NT2/D1 (cell line): Measurements from ENCODE around the gene ZNHIT1.

Source experiments
- DNase-seq: peaks from one replicate; pipeline ENCODE4 v3.0.0-alpha.2; 2011; ENCODE audit warnings: low read depth, low spot score
- H3K27me3 ChIP-seq: 2 replicates; pipeline ENCODE4 v1.6.0; 2011; ENCODE audit warnings: mild to moderate bottlenecking; ENCODE audit not compliant: insufficient read length, insufficient read depth
- H3K36me3 ChIP-seq: 2 replicates; pipeline ENCODE4 v1.6.1; 2011; ENCODE audit warnings: mild to moderate bottlenecking, low read length, mixed read lengths; ENCODE audit not compliant: insufficient read depth, insufficient read length
- H3K4me1 ChIP-seq: 2 replicates; pipeline ENCODE4 v1.5.1; 2011; ENCODE audit not compliant: insufficient read depth, insufficient read length
- H3K4me3 ChIP-seq: 2 replicates; pipeline ENCODE4 v1.5.1; 2011; ENCODE audit warnings: low read depth; ENCODE audit not compliant: insufficient read length
- H3K9ac ChIP-seq: 2 replicates; pipeline ENCODE4 v1.6.0; 2011; ENCODE audit warnings: low read depth; ENCODE audit not compliant: insufficient read length
- H3K9me3 ChIP-seq: 2 replicates; pipeline ENCODE4 v1.5.1; 2011; ENCODE audit warnings: mild to moderate bottlenecking, low read length; ENCODE audit not compliant: insufficient read depth
- SUZ12 ChIP-seq: IDR thresholded peaks from 2 replicates; pipeline ENCODE4 v1.6.1; 2011; ENCODE audit not compliant: insufficient read length, insufficient read depth; ENCODE audit errors: extremely low read depth
- YY1 ChIP-seq: IDR thresholded peaks from 2 replicates; pipeline ENCODE4 v1.6.1; 2011; ENCODE audit not compliant: insufficient read length, insufficient read depth
- ZNF274 ChIP-seq: IDR thresholded peaks from 2 replicates; pipeline ENCODE4 v1.6.1; 2011; ENCODE audit warnings: mild to moderate bottlenecking, low read depth, low read length

ZNHIT1 gene

DNA sequence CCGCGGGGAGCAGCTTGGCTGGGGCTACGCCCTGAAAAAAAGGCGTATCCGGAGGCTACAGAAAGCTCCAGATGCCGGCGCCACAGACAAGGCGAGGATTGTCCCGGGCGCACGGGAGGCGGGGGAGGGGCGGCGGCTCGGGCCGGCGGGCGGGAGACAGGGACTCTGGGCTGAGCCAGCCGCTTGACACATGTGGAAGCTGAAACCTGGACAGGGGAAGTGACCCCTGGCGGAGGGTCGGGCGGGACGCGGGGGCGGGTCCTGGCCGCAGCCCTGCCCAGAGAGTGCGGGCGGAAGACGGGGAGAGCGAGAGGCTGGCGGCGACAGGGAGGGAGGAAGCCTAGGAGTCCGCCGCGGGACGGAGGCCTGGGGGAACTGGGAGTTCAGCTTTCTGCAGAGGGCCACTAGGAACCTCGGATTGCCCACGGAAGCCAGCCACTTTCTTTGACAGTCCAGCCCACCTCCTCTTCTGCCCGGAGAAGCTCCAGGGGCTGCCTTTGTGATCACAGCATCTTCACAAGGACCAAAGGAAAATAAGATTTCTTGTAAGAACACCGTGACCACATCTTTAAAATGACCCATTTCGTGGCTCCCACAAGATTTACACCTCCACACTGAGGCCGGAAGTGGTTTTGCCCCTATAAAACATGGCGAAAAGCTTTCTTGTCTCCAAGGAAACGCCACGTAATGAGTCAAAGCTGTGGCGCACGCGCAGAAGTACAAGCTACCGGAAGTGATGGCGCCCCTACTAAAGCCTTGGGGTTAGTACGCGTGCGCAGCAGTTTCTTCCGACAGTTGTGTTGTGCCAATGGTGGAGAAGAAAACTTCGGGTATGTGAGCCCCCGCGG is at the start of gene ZNHIT1, which contains the start of gene PLOD3:
ZNHIT1 (plus strand) TSS at position 778 of the 848 bp plus-strand sequence; CDS start at position 809, 31 bp downstream.
PLOD3 (minus strand) TSS at position 194 of the 848 bp plus-strand sequence. CDS start 307 bp downstream, outside the sequence.
- H3K4me3 ChIP-seq, result peak within 1 kb of the TSS; percentile 78
- peak within 1 kb of the TSS; percentile 90 for H3K9ac ChIP-seq
- H3K4me1 ChIP-seq, result peaks cover 9% of the 10 kb centered on the region
- peaks cover 41% of the 10 kb centered on the region for H3K36me3 ChIP-seq
- H3K9me3 ChIP-seq, result no peaks in the 10 kb centered on the region
- peak; percentile 82 for TF ChIP-seq YY1
- TF ChIP-seq ZNF274, result no peak
- no peaks in the 10 kb centered on the region for H3K27me3 ChIP-seq
- DNase-seq, result peak; percentile 96

DNA sequence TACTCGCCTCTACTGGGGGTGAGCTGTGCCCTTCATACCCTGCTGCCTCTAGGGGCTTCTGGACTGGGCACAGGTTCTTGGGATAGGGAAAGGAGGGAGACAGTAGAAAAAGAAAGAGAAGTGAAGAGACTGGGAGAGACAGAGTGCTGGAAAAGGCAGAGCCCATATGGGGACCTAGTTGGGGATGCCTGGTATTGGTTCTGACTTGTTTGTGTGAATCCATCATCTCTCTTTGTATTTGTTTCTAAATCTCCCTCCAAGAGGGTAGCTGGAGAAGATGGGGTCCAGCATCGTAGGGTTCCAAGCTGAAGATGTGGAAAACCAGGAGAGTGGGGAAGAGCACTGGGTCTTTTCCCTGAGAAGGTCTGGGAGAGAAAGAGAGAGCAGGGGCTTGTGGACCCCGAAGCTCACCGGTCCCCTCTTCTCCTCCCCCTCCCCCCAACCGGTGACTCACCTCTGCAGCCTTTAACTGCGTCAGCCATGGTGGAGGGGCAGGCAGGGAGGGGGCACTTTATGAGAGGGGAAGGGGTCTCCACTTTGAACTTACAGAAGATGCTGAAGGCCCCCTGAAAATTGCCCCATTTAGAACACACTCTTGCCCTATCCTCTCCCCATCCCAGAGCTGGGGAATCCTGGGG is 49.4 kb upstream of the ZNHIT1 start:
- Histone ChIP-seq H3K4me3 (no peak overlapping the region), H3K9ac (peak overlapping the region; percentile 11)
- no peak for DNase-seq

DNA sequence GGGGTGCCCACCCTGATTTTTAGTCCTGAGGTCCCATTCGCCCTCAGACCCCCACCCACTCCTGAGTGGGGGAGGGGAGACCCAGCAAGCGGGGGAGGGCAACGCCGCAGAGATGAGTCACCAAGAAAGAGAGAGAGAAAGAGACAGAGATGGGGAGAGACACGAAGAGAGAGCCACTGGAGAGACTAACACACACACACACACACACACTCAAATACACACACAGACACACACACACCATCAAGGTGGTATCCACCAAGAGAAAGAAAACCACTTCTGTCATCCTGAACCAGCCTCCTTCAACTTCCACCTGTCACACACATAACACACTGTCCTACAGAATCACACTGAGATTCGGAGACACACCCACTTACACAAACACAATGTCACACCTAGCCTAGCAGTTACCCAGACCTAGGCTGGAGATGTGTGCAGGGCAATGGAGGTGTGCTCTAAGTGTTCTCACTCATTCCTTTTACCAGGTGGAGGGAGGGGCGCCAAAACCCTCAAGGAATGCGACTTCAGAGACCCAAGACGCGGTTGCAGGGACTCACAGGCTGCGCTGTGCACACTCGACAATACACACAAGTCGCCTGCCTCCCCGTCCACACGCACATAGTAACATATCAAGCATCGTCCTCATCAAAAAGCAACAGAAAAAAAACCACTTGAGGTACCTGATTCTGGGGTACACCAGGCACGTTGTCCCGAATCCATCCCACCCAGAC is 48.7 kb upstream of the ZNHIT1 start:
- no peak for TF ChIP-seq SUZ12
- no peak for TF ChIP-seq YY1
- TF ChIP-seq ZNF274, result no peak
- Histone ChIP-seq H3K36me3 (no peaks in the 10 kb centered on the region), H3K4me3 (peak overlapping the region; percentile 29), H3K4me1 (peaks cover 25% of the 10 kb centered on the region), H3K9me3 (no peaks in the 10 kb centered on the region), H3K27me3 (peaks cover 80% of the 10 kb centered on the region), H3K9ac (peak overlapping the region; percentile 58)
- DNase-seq, result no peak

More for the DNA sequence above, 49.4 kb upstream of the ZNHIT1 start:
- no peaks in the 10 kb centered on the region for H3K36me3 ChIP-seq
- TF ChIP-seq ZNF274 (no peak), YY1 (no peak)
- H3K27me3 ChIP-seq, result peaks cover 72% of the 10 kb centered on the region
- no peaks in the 10 kb centered on the region for H3K9me3 ChIP-seq
- H3K4me1 ChIP-seq, result peaks cover 25% of the 10 kb centered on the region

DNA sequence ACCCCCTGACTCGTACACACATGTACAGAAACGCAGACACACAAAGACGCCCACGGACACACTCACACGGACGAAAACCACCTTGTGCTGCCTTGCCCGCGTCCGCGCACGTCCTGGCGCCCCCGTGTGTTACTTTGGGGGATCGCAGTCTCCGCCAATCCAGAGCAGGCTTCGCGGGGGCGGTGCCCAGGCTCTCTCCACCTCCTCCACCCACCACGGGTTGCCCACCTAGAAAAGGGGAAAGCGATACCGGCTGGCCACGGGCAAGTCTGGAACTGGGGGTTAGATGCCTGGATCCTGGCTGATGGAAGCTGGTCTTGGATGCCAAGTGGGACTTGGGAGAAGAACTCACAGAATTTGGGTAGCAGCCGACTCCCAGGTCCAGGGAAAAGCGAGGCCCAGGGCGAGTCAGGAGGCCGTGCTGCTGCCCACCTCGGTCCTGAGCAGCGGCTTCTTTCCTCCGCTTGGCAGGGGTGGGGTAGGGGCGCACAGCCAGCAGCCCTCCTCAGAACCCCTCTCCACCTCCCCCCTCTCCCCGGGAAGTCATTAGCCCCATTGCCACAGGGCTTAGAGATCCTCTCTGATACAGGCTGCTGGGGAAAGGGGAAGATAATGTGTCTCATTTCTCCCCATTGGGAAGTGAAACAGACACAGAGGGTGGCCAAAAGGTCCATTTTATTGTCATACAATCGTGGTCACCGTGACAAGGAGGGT is 48.0 kb upstream of the ZNHIT1 start:
- H3K4me1 ChIP-seq, result peaks cover 23% of the 10 kb centered on the region
- H3K9me3 ChIP-seq, result no peaks in the 10 kb centered on the region
- H3K36me3 ChIP-seq, result no peaks in the 10 kb centered on the region
- H3K9ac ChIP-seq, result peak overlapping the region; percentile 58
- DNase-seq, result no peak
- TF ChIP-seq YY1, result no peak
- no peak for TF ChIP-seq SUZ12
- TF ChIP-seq ZNF274, result no peak
- H3K27me3 ChIP-seq, result peaks cover 80% of the 10 kb centered on the region
- H3K4me3 ChIP-seq, result peak overlapping the region; percentile 29

DNA sequence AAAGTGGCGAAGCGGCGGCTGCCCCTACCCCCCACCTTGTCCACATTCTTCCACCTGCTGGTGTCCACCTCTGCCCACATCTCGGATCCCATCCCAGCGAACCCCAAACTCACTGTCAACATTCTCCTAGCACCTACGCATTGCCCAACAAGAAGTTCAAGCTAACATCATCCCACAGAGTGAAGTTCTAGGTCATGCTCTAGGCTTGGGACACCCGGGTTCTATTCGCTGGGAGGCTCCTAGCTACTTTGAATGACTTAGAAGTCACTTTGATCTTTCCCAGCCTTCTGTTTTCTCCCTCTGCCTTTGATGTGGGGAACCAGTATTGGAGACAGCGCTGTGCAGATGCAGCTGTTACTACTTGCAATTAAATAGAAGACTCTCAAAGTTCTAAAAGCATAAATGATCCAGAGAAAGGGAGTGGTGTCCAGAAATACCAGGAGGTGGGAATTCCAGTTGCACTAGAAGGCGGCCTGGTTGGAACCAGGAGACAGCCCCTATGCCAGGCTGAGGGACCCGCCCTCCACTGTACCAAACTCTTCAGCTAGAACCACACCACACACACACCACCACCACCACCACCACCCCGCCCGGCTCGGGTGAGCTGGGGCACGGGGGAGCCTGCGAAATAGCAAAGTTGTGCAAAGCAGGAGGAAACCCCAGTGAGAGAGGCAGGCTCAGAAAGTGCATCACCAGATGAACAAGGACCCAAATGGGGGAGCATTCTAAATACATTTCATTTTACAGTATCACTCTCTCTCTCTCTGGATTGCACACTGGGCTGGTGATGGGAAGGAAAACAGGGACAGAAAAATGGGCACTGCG is 47.1 kb upstream of the ZNHIT1 start:
- Histone ChIP-seq H3K27me3 (peaks cover 76% of the 10 kb centered on the region), H3K9ac (peak overlapping the region; percentile 58), H3K4me1 (peaks cover 22% of the 10 kb centered on the region)

DNA sequence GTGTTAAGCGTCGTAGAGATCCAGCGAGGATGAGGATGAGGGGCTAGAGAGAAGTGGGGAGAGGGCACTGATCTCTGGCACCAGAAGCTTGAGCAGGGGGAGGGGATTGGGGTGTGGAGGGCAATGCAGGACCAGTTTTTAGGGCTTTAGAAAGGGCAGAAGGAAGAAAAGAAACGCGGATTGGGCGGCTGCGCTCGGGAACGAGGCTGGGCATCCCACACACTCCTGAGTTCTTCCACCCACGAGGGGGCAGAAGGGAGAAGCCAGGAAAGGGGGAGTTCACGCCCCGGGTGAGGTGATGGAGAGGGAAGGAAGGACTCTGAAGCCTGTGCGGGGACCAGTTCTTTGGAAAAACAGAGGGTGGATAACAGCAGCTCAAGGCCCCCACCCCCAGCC is 46.5 kb upstream of the ZNHIT1 start:
- H3K9ac ChIP-seq, result no peak overlapping the region

More for the DNA sequence above, 47.1 kb upstream of the ZNHIT1 start:
- DNase-seq, result no peak
- H3K9me3 ChIP-seq, result no peaks in the 10 kb centered on the region
- H3K4me3 ChIP-seq, result peak overlapping the region; percentile 29
- H3K36me3 ChIP-seq, result no peaks in the 10 kb centered on the region
- TF ChIP-seq ZNF274, result no peak
- TF ChIP-seq SUZ12, result peak; percentile 62

More for the DNA sequence above, 46.5 kb upstream of the ZNHIT1 start:
- Histone ChIP-seq H3K4me3 (no peak overlapping the region), H3K27me3 (peaks cover 76% of the 10 kb centered on the region), H3K4me1 (peaks cover 22% of the 10 kb centered on the region), H3K9me3 (no peaks in the 10 kb centered on the region), H3K36me3 (no peaks in the 10 kb centered on the region)
- no peak for TF ChIP-seq SUZ12
- no peak for TF ChIP-seq YY1
- no peak for TF ChIP-seq ZNF274
- DNase-seq, result no peak
